ENCODE results near the gene OR2Y1.

GRCh38 chr5:180719781-180720180 lies 20.1 kb downstream of the OR2Y1 start:
- no peak for TF ChIP-seq CTCF (IDR thresholded peaks at IDR 0.05)
- no peak for TF ChIP-seq EP300 (IDR thresholded peaks at IDR 0.05)
- TF ChIP-seq POLR2A (IDR thresholded peaks at IDR 0.05) = no peak
- TF ChIP-seq POLR2AphosphoS5 (IDR thresholded peaks at IDR 0.05) = no peak
